Measurements from ENCODE around the gene GGTLC1. TPM values are rescaled to one million over a fixed set of nuclear protein-coding genes. Genes with fewer than 3 reads are reported as not detected.

Gene GGTLC1
- total RNA-seq, 1 experiment from 2014 or later, result not detected

GRCh38 chr20:24017458-24017755 is 28.8 kb upstream of the GGTLC1 start:
- TF ChIP-seq CTCF (IDR thresholded peaks at IDR 0.05; ENCODE audit: unreplicated experiment), result no peak
- CTCF ChIA-PET, result no interaction called here
- intact Hi-C loops (cut with micrococcal nuclease; ENCODE audit: unreplicated experiment), result no loop called here

DNA sequence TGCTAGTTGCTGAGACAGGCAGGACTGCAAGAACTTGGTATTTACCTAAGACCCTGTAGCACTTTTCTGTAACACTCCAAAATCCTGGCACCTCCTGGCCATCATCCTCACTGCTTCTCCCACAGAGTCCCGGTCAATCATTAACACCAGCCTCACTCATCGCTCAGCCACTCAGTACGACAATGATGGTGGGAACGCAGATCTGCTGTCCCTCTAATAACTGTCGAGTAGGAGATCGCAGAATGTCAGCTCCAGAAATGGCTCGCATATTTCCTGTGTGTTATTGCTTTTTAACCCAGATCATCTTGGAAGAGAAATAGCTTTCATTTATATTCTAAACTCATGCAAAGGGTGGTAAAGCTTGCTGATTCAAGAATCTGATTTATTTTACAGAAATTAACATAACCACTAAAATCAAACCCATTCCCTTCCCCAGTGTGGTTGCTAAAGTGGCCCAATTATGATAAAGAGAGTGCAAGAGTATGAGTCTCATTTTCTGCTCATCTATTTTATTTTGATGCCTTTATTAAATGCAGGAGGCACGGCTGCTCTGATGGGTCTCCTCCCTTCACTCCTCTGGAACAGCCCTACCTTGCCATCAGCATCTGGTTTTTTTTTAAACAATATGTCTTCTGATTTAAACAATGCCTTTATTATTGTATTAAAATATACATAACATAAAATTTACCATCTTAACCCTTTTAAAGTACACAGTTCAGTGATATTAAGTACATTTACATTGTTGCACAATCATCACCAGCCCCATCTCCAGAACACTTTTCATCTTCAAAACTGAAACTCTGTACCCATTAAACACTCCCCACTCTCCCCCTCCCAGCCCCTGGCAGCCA is 28.3 kb upstream of the GGTLC1 start:
- Mint-ChIP-seq H3K36me3 (ENCODE audit: insufficient read depth, unreplicated experiment) (no peaks in the 10 kb centered on the region), H3K27me3 (ENCODE audit: unreplicated experiment) (peaks cover 39% of the 10 kb centered on the region), H3K27ac (ENCODE audit: unreplicated experiment) (no peak overlapping the region), H3K4me1 (ENCODE audit: low read depth, unreplicated experiment) (no peaks in the 10 kb centered on the region), H3K9me3 (ENCODE audit: low read depth, unreplicated experiment) (no peaks in the 10 kb centered on the region), H3K4me3 (ENCODE audit: low read depth, unreplicated experiment) (no peak overlapping the region)
- TF ChIP-seq CTCF (IDR thresholded peaks at IDR 0.05; ENCODE audit: unreplicated experiment), result no peak
- intact Hi-C loops (cut with micrococcal nuclease; ENCODE audit: unreplicated experiment), result no loop called here
- CTCF ChIA-PET, result no interaction called here
- no peak for DNase-seq
- BruUV-seq (replicated peaks), result no TSS peak

More at GRCh38 chr20:24017458-24017755, 28.8 kb upstream of the GGTLC1 start:
- no peaks in the 10 kb centered on the region for H3K9me3 Mint-ChIP-seq (ENCODE audit: low read depth, unreplicated experiment)
- H3K4me3 Mint-ChIP-seq (ENCODE audit: low read depth, unreplicated experiment), result no peak overlapping the region
- no peak for DNase-seq
- H3K27me3 Mint-ChIP-seq (ENCODE audit: unreplicated experiment), result peaks cover 33% of the 10 kb centered on the region
- BruUV-seq (replicated peaks), result no TSS peak
- H3K4me1 Mint-ChIP-seq (ENCODE audit: low read depth, unreplicated experiment), result no peaks in the 10 kb centered on the region
- H3K36me3 Mint-ChIP-seq (ENCODE audit: insufficient read depth, unreplicated experiment), result no peaks in the 10 kb centered on the region
- no peak overlapping the region for H3K27ac Mint-ChIP-seq (ENCODE audit: unreplicated experiment)

DNA sequence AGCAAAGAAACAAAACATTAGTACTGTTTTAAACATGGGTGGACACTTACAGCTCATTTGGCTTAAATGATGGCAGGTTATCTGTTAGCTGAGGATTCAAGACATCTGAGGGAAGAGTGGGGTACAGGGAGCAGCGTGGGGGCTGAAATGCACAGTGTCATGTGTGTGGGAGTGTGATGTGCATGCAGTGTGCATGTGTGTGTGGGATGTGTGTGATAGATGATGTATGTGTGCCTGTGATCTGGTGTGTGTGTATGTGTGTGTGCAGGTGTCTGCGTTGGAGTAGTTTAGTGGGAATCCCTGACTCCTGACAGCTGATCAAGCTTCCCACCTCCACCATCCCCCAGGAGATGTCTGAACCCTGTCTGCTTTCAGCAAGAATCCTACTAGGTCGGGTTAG is 25.4 kb upstream of the GGTLC1 start:
- intact Hi-C loops (cut with micrococcal nuclease; ENCODE audit: unreplicated experiment), result no loop called here
- Mint-ChIP-seq H3K27me3 (ENCODE audit: unreplicated experiment) (peaks cover 42% of the 10 kb centered on the region), H3K36me3 (ENCODE audit: insufficient read depth, unreplicated experiment) (no peaks in the 10 kb centered on the region), H3K4me1 (ENCODE audit: low read depth, unreplicated experiment) (no peaks in the 10 kb centered on the region), H3K4me3 (ENCODE audit: low read depth, unreplicated experiment) (no peak overlapping the region), H3K27ac (ENCODE audit: unreplicated experiment) (no peak overlapping the region), H3K9me3 (ENCODE audit: low read depth, unreplicated experiment) (no peaks in the 10 kb centered on the region)
- CTCF ChIA-PET, result interaction anchor here (0.6 kb wide), 1 partner anchor 134 kb away, joined by 5 read pairs; no protein-coding TSS in a partner anchor
- TF ChIP-seq CTCF (IDR thresholded peaks at IDR 0.05; ENCODE audit: unreplicated experiment), result no peak
- no peak for DNase-seq
- BruUV-seq (replicated peaks), result no TSS peak

GRCh38 chr20:24011282-24011681 is 22.7 kb upstream of the GGTLC1 start:
- H3K36me3 Mint-ChIP-seq (ENCODE audit: insufficient read depth, unreplicated experiment), result no peaks in the 10 kb centered on the region
- DNase-seq, result no peak

More at GRCh38 chr20:24011282-24011681, 22.7 kb upstream of the GGTLC1 start:
- intact Hi-C loops (cut with micrococcal nuclease; ENCODE audit: unreplicated experiment), result no loop called here
- Mint-ChIP-seq H3K27me3 (ENCODE audit: unreplicated experiment) (peaks cover 55% of the 10 kb centered on the region), H3K27ac (ENCODE audit: unreplicated experiment) (no peak overlapping the region), H3K9me3 (ENCODE audit: low read depth, unreplicated experiment) (no peaks in the 10 kb centered on the region), H3K4me3 (ENCODE audit: low read depth, unreplicated experiment) (no peak overlapping the region), H3K4me1 (ENCODE audit: low read depth, unreplicated experiment) (no peaks in the 10 kb centered on the region)
- no TSS peak for BruUV-seq (replicated peaks)
- TF ChIP-seq CTCF (IDR thresholded peaks at IDR 0.05; ENCODE audit: unreplicated experiment), result no peak
- CTCF ChIA-PET, result no interaction called here
